Kidney (tissue), 14 donors: Measurements from ENCODE around the gene DOP1B. TPM values are rescaled to one million over a fixed set of nuclear protein-coding genes. Genes with fewer than 3 reads are reported as not detected.

Experiments used
- DNase-seq, 5 donors: peaks; one replicate each; pipeline ENCODE4 v3.0.0-alpha.2; 2013 to 2020
- FAIRE-seq: peaks from 2 replicates; lab custom pipeline; 2012; peaks lifted over from hg19 to GRCh38; lab: Jason Lieb, UNC
- H3K27ac ChIP-seq, 2 donors: one replicate each; pipeline ENCODE4 v1.7.0; 2013; ENCODE audit warnings: low read depth in 2 of 2, low read length in 2 of 2, inconsistent platforms in 1 of 2
- H3K27me3 ChIP-seq: one replicate; pipeline ENCODE4 v1.7.1; 2013; ENCODE audit warnings: low read length, inconsistent platforms; ENCODE audit not compliant: control insufficient read depth, insufficient read depth
- H3K36me3 ChIP-seq, 3 donors: one replicate each; pipeline versions ENCODE4 v1.7.0 to v1.7.1; 2013; ENCODE audit warnings: low read length in 3 of 3, control low read depth in 1 of 3, inconsistent platforms in 1 of 3; ENCODE audit not compliant: insufficient read depth in 3 of 3, control insufficient read depth in 2 of 3
- H3K4me1 ChIP-seq, 3 donors: one replicate each; pipeline versions ENCODE4 v1.7.0 to v1.7.1; 2013; ENCODE audit warnings: low read length in 3 of 3, inconsistent platforms in 1 of 3, low read depth in 1 of 3; ENCODE audit not compliant: control insufficient read depth in 2 of 3, insufficient read depth in 2 of 3
- H3K4me3 ChIP-seq, 3 donors: one replicate each; pipeline versions ENCODE4 v1.7.0 to v1.8.1; 2013; ENCODE audit warnings: low read length in 3 of 3, control low read depth in 1 of 3, inconsistent platforms in 1 of 3
- H3K9ac ChIP-seq, 3 donors: one replicate each; pipeline versions ENCODE4 v1.7.0 to v1.7.1; 2013; ENCODE audit warnings: low read length in 3 of 3, control low read depth in 1 of 3, inconsistent platforms in 1 of 3
- H3K9me3 ChIP-seq, 3 donors: one replicate each; pipeline versions ENCODE4 v1.7.0 to v1.7.1; 2013; ENCODE audit warnings: low read length in 3 of 3, control low read depth in 1 of 3, inconsistent platforms in 1 of 3; ENCODE audit not compliant: control insufficient read depth in 2 of 3, insufficient read depth in 1 of 3
- CTCF ChIP-seq: IDR thresholded peaks from 3 replicates; pipeline ENCODE4 v1.5.1; 2012; ENCODE audit warnings: mild to moderate bottlenecking, moderate library complexity, borderline replicate concordance; ENCODE audit not compliant: insufficient read depth; ENCODE audit errors: extremely low read depth
- intact Hi-C: fragments of 100-400 bp; cut with DNase I; formaldehyde crosslinking; loops from one replicate; pipeline ENCODE4 v1.11.1; 2022
- polyA plus RNA-seq: library from polyadenylated mRNA; stranded (reverse); fragments of 350-450 nt; fragmentation: Illumina TruSeq; extraction: RNeasy Lipid Tissue Mini Kit (QIAGEN cat#74804); gene quantifications from one replicate; pipeline ENCODE4 v1.2.3, GENCODE V29; 2014; ENCODE audit warnings: low read depth, low replicate concordance; ENCODE audit not compliant: insufficient read depth
- total RNA-seq: library from RNA; stranded (reverse); fragmentation: NEBNext Ultra II Directional; extraction: Animal tissue kit (Norgen Biotek cat#: 25700); gene quantifications from one replicate; pipeline ENCODE4 v1.2.1, GENCODE V29; 2021
- donor health status: control.
- donor health status: control.
- donor health status: control.
- donor health status: control.
- donor health status: control.
- donor health status: DM: yes; HTN: yes; CAD: no.
- donor health status: Normal renal cell carcinoma (clear cell type).

Gene DOP1B
- total and polyA plus RNA-seq, 2 donors from 2014 or later: 1.2 to 19.2 TPM

GRCh38 chr21:36145259-36145658 lies 11.4 kb upstream of the DOP1B start:
- intact Hi-C loops: loop anchor here (10.0 kb wide), 1 partner anchor 60 kb away; no protein-coding TSS in a partner anchor
- Histone ChIP-seq H3K9ac (no peak overlapping the region), H3K27me3 (no peaks in the 10 kb centered on the region), H3K27ac (no peak overlapping the region), H3K4me1 (peaks cover 0 to 8% (median 0%) of the 10 kb centered on the region in 3 donors), H3K9me3 (no peaks in the 10 kb centered on the region), H3K4me3 (no peak overlapping the region), H3K36me3 (no peaks in the 10 kb centered on the region)
- FAIRE-seq (no peak), DNase-seq (no peak)
- TF ChIP-seq CTCF: no peak

- FAIRE-seq (no peak), DNase-seq (no peak)
Observed at GRCh38 chr21:36147911-36148310, 8.7 kb upstream of the DOP1B start.

DNA sequence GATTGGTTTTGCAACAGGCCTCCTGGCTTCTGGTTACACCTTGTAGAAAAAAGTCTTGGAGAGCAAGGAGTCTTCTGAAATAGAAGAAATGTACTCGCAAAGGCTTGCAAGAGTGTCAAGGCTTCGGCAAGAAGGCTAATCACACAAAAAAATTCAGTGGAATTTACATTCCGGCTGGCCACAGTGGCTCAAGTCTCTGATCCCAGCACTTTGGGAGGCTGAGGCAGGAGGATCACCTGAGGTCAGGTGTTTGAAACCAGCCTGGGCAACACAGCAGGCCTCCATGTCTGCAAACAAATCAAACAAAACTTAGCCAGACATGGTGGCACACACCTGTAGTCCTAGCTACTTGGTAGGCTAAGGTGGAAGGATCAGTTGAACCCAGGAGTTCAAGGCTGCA lies 7.7 kb upstream of the DOP1B start:
- FAIRE-seq: no peak
- no peak for TF ChIP-seq CTCF
- intact Hi-C loops: loop anchor here (10.0 kb wide), 1 partner anchor 56 kb away; no protein-coding TSS in a partner anchor
- no peak overlapping the region for H3K4me3 ChIP-seq
- H3K27me3 ChIP-seq: no peaks in the 10 kb centered on the region
- no peaks in the 10 kb centered on the region for H3K9me3 ChIP-seq
- H3K27ac ChIP-seq: no peak overlapping the region
- H3K36me3 ChIP-seq: no peaks in the 10 kb centered on the region
- DNase-seq: no peak
- peaks cover 0 to 9% (median 0%) of the 10 kb centered on the region in 3 donors for H3K4me1 ChIP-seq
- H3K9ac ChIP-seq: no peak overlapping the region

More at GRCh38 chr21:36147911-36148310, 8.7 kb upstream of the DOP1B start:
- no peaks in the 10 kb centered on the region for H3K27me3 ChIP-seq
- peaks cover 0 to 9% (median 0%) of the 10 kb centered on the region in 3 donors for H3K4me1 ChIP-seq
- no peaks in the 10 kb centered on the region for H3K9me3 ChIP-seq
- no peak overlapping the region for H3K9ac ChIP-seq
- intact Hi-C loops: loop anchor here (10.0 kb wide), 1 partner anchor 57 kb away; no protein-coding TSS in a partner anchor
- H3K27ac ChIP-seq: no peak overlapping the region
- no peak overlapping the region for H3K4me3 ChIP-seq
- no peak for TF ChIP-seq CTCF
- H3K36me3 ChIP-seq: no peaks in the 10 kb centered on the region
